HG03354 (cell line): ENCODE results near the gene MEF2C.

Experiments
- ATAC-seq: cut with Tn5 transposase; IDR thresholded peaks from one replicate; pipeline ENCODE4 v1.9.1; 2021; ENCODE audit warnings: mild to moderate bottlenecking; ENCODE audit not compliant: unreplicated experiment, poor library complexity, severe bottlenecking

The MEF2C gene

GRCh38 chr5:88671505-88672499 is 211.2 kb downstream of the MEF2C start:
- ATAC-seq = no peak

GRCh38 chr5:88671106-88671504 is 211.9 kb downstream of the MEF2C start:
- no peak for ATAC-seq

- no peak for ATAC-seq
Measured at GRCh38 chr5:88670461-88670860, 212.5 kb downstream of the MEF2C start.

GRCh38 chr5:88669371-88670050 is 213.5 kb downstream of the MEF2C start:
- no peak for ATAC-seq

GRCh38 chr5:88667496-88668201 is 215.3 kb downstream of the MEF2C start:
- ATAC-seq = peak; percentile 21
